ENCODE data around the gene OR10K1. TPM values are rescaled to one million over a fixed set of nuclear protein-coding genes. Genes with fewer than 3 reads are reported as not detected.
A peak's percentile ranks its signal among the peaks of the same experiment; 100 is the strongest.

The OR10K1 gene
- total RNA-seq, 1 donor from 2014 or later, result not detected

- Mint-ChIP-seq H3K27me3 (ENCODE audit: low read depth) (peaks cover 5% of the 10 kb centered on the region), H3K4me1 (peaks cover 5% of the 10 kb centered on the region)
These were observed 34.7 kb downstream of the OR10K1 start for GRCh38 chr1:158496374-158496773.

GRCh38 chr1:158506369-158506987, 44.8 kb downstream of the OR10K1 start:
- peaks cover 14% of the 10 kb centered on the region for H3K27me3 Mint-ChIP-seq (ENCODE audit: low read depth)
- H3K36me3 Mint-ChIP-seq, result peaks cover 2% of the 10 kb centered on the region
- no peak overlapping the region for H3K27ac Mint-ChIP-seq
- peaks cover 8% of the 10 kb centered on the region for H3K9me3 Mint-ChIP-seq
- peak; percentile 32 for TF ChIP-seq CTCF (IDR thresholded peaks at IDR 0.05; ENCODE audit: unreplicated experiment)
- no peak for DNase-seq (ENCODE audit: low spot score in 2 of 2, unreplicated experiment in 2 of 2)
- H3K4me1 Mint-ChIP-seq, result peaks cover 30% of the 10 kb centered on the region
- H3K4me3 Mint-ChIP-seq, result no peak overlapping the region

More at GRCh38 chr1:158496374-158496773, 34.7 kb downstream of the OR10K1 start:
- TF ChIP-seq CTCF (IDR thresholded peaks at IDR 0.05; ENCODE audit: unreplicated experiment), result no peak
- Mint-ChIP-seq H3K36me3 (no peaks in the 10 kb centered on the region), H3K27ac (no peak overlapping the region), H3K4me3 (no peak overlapping the region), H3K9me3 (no peaks in the 10 kb centered on the region)
- DNase-seq (ENCODE audit: low spot score in 2 of 2, unreplicated experiment in 2 of 2), result no peak

GRCh38 chr1:158507511-158507910, 45.9 kb downstream of the OR10K1 start:
- no peak overlapping the region for H3K4me3 Mint-ChIP-seq
- peaks cover 35% of the 10 kb centered on the region for H3K4me1 Mint-ChIP-seq
- peaks cover 14% of the 10 kb centered on the region for H3K27me3 Mint-ChIP-seq (ENCODE audit: low read depth)
- no peak overlapping the region for H3K27ac Mint-ChIP-seq
- DNase-seq (ENCODE audit: low spot score in 2 of 2, unreplicated experiment in 2 of 2), result no peak
- peaks cover 1% of the 10 kb centered on the region for H3K36me3 Mint-ChIP-seq
- TF ChIP-seq CTCF (IDR thresholded peaks at IDR 0.05; ENCODE audit: unreplicated experiment), result no peak
- peaks cover 3% of the 10 kb centered on the region for H3K9me3 Mint-ChIP-seq

- peaks cover 29% of the 10 kb centered on the region for H3K4me1 Mint-ChIP-seq
- H3K27ac Mint-ChIP-seq, result peak overlapping the region; percentile 80
- peaks cover 10% of the 10 kb centered on the region for H3K27me3 Mint-ChIP-seq (ENCODE audit: low read depth)
- TF ChIP-seq CTCF (IDR thresholded peaks at IDR 0.05; ENCODE audit: unreplicated experiment), result no peak
- H3K36me3 Mint-ChIP-seq, result no peaks in the 10 kb centered on the region
- H3K4me3 Mint-ChIP-seq, result no peak overlapping the region
- peak; percentile 25 to 44 for DNase-seq (ENCODE audit: low spot score in 2 of 2, unreplicated experiment in 2 of 2)
- no peaks in the 10 kb centered on the region for H3K9me3 Mint-ChIP-seq
These were observed 48.0 kb downstream of the OR10K1 start for GRCh38 chr1:158509471-158510156.

GRCh38 chr1:158516966-158517365, 55.3 kb downstream of the OR10K1 start:
- DNase-seq (ENCODE audit: low spot score in 2 of 2, unreplicated experiment in 2 of 2), result no peak
- Mint-ChIP-seq H3K27ac (no peak overlapping the region), H3K4me1 (peaks cover 9% of the 10 kb centered on the region), H3K27me3 (ENCODE audit: low read depth) (peaks cover 1% of the 10 kb centered on the region), H3K4me3 (no peak overlapping the region), H3K36me3 (no peaks in the 10 kb centered on the region), H3K9me3 (no peaks in the 10 kb centered on the region)
- TF ChIP-seq CTCF (IDR thresholded peaks at IDR 0.05; ENCODE audit: unreplicated experiment), result no peak

Other genes with a start within 250 kb of the OR10K1 start
- 0.09 TPM in 1 of 3 replicates, not detected in the others for gene CD1A, start 207.4 kb upstream of the OR10K1 start, total RNA-seq
- not detected in 3 replicates for gene CD1C, start 171.9 kb upstream of the OR10K1 start, total RNA-seq
- not detected in 3 replicates for gene CD1B, start 130.3 kb upstream of the OR10K1 start, total RNA-seq
- not detected in 3 replicates for gene CD1E, start 107.9 kb upstream of the OR10K1 start, total RNA-seq
- not detected in 3 replicates for gene OR10T2, start 62.4 kb upstream of the OR10K1 start, total RNA-seq
- not detected in 3 replicates for gene OR10K2, start 35.6 kb upstream of the OR10K1 start, total RNA-seq
- not detected in 3 replicates for gene OR10R2, start 10.4 kb downstream of the OR10K1 start, total RNA-seq
- not detected in 3 replicates for gene OR6Y1, start 92.6 kb downstream of the OR10K1 start, total RNA-seq
- not detected in 3 replicates for gene OR6P1, start 108.7 kb downstream of the OR10K1 start, total RNA-seq
- not detected in 3 replicates for gene OR10X1, start 118.1 kb downstream of the OR10K1 start, total RNA-seq
- not detected in 3 replicates for gene OR10Z1, start 143.4 kb downstream of the OR10K1 start, total RNA-seq
- gene SPTA1, start 224.9 kb downstream of the OR10K1 start, total RNA-seq, result 0.88 to 1.4 TPM (median 1.1 TPM) in 3 replicates
- gene OR6K2, start 238.8 kb downstream of the OR10K1 start, total RNA-seq, result not detected in 3 replicates